Astrocyte of the cerebellum (primary cell): ENCODE data around the gene KCNC1.

Experiments
- DNase-seq: peaks from one replicate; pipeline ENCODE4 v3.0.0-alpha.2; 2011; ENCODE audit warnings: low read depth
- H3K4me3 ChIP-seq: 2 replicates; pipeline ENCODE4 v1.5.1; 2011; ENCODE audit warnings: mild to moderate bottlenecking, low read depth, low read length, moderate library complexity
- in situ Hi-C: cut with HindIII; loops from 2 replicates; pipeline ENCODE4 v1.10.0; 2017; ENCODE audit warnings: low sequenced_read_pairs
- TF ChIP-seq, protein P1 (sequence below): IDR thresholded peaks from 2 replicates; pipeline ENCODE4 v1.5.1; 2012; ENCODE audit warnings: low read length, low read depth, moderate library complexity, mild to moderate bottlenecking; ENCODE audit errors: missing control alignments

Gene KCNC1

DNA sequence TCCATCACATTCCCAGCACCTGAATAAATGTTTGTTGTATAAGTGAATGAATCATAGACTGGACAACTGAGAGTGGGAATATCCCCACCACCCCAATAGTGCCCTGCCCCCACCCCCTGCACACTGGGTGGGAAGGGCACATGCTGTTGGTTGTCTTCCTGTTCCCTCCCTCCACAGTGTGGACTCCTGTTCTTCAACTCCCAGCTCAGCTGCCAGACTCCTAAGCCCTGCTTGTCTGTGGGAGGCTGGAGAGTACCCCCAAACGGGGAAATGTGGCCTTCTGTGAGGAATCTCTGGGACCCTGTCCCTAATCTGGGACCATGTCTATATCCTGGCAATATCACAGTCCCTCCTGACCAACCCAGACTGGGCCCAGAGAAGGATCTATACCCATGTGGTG is 20.7 kb upstream of the KCNC1 start:
- no peak overlapping the region for H3K4me3 ChIP-seq
- TF ChIP-seq, protein P1, sequence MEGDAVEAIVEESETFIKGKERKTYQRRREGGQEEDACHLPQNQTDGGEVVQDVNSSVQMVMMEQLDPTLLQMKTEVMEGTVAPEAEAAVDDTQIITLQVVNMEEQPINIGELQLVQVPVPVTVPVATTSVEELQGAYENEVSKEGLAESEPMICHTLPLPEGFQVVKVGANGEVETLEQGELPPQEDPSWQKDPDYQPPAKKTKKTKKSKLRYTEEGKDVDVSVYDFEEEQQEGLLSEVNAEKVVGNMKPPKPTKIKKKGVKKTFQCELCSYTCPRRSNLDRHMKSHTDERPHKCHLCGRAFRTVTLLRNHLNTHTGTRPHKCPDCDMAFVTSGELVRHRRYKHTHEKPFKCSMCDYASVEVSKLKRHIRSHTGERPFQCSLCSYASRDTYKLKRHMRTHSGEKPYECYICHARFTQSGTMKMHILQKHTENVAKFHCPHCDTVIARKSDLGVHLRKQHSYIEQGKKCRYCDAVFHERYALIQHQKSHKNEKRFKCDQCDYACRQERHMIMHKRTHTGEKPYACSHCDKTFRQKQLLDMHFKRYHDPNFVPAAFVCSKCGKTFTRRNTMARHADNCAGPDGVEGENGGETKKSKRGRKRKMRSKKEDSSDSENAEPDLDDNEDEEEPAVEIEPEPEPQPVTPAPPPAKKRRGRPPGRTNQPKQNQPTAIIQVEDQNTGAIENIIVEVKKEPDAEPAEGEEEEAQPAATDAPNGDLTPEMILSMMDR, result no peak
- in situ Hi-C loops, result no loop called here
- no peak for DNase-seq

DNA sequence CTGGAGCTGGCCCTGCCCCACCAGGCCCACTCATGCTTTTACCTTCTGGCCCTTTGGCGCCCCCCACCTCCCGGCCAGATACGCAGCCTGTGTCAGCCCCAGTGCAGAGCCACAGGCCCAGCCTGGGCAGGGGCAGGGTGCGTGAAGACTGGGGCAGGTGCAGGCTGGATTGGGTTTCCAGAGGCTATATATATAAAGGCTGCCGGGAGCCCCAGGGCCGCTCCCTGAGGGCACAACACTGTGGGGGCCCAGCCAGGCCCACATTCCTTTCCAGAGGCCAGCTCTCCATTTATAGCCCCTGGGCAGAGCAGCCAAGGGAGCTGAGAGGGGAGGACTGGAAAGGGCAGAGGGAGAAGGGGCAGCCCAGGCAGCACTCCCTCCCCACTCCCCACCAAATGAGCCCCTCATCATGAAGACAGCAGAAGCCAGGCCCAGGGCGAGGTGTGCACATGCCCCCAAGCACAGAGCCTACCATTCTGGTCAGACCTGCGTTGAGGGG is 20.2 kb upstream of the KCNC1 start:
- TF ChIP-seq, protein P1, result no peak
- no peak overlapping the region for H3K4me3 ChIP-seq
- no peak for DNase-seq
- in situ Hi-C loops, result no loop called here

DNA sequence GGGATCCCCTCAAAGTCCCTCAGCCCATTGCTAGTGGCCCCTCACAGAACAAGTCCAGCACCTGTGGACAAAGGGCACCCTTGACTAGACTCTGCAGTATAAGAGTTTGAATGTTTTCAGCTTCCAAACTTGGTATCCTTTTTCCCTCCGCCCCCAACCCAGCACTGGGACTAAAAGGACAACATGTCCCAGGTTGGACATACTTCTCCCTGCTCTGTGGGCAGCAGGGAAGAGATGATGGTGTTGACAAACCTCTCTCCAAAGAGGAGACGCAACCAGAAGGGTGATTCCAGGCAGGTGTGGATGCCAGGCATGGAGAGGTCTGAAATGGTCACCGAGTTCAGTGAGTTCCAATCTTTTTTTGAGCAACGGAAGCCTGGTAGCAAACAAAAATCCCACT is 19.7 kb upstream of the KCNC1 start:
- TF ChIP-seq, protein P1, result no peak
- no peak overlapping the region for H3K4me3 ChIP-seq
- no peak for DNase-seq
- in situ Hi-C loops, result no loop called here

DNA sequence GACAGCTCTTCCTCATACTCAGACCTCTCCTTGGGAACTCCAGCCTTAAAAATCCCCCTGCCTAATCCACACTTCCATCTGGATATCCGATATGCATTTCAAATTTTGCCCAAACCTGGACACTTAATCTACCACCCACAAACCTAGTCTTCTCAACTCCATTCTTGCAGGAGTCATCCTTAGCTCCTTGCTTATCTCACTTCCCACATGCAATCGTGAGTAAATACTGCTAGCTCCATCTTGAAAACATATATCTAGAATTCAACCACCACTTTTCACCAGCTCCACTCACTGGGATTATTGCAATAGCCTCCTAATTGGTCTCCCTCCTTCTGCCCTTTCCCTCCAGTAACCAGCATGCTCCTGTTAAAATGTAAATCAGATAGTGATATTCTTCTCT is 17.8 kb upstream of the KCNC1 start:
- no peak for DNase-seq
- in situ Hi-C loops, result no loop called here
- H3K4me3 ChIP-seq, result no peak overlapping the region
- TF ChIP-seq, protein P1, result no peak

DNA sequence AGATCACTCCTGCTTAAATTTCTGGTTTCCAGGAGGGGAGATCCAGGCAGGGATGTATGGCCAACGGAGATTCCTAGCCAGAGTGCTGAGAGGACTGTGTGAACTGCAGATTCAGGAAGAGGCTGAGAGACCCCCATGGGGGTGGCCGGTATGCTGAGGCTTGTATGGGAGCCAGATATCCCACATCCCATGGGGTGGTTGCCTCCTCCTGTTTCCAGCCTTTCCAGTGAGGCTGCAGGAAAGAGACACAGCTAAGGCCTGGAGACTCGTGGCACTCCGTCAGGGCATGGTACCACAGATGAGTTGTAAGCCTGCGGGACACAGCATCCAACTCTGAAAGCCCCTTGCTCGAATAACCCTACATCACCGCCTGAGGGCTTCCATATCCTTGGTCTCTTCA is 16.6 kb upstream of the KCNC1 start:
- H3K4me3 ChIP-seq, result no peak overlapping the region
- DNase-seq, result no peak
- in situ Hi-C loops, result no loop called here
- TF ChIP-seq, protein P1, result no peak

DNA sequence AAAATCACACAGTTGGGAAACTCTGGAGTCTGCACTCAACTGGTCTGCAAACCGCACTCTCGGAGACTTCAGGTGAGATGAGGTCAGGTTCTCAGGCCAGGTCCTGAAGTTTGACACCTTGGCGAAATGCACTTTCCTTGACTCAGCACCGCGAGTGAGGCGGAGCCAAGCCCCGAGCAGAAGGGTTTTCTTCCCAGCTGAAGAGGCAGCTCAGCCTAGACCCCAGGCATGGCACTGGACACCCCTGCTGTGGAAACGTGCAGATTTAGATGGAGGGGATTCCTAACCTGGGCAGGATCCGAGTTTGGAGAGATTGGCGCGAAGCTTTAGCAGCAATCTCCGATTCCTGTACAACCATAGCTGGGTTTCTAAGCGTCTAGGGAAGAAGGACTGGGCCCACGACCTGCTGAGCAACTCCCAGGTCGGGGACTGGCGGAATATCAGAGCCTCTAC is 16.0 kb upstream of the KCNC1 start:
- no peak for DNase-seq
- no peak overlapping the region for H3K4me3 ChIP-seq
- TF ChIP-seq, protein P1, result no peak
- in situ Hi-C loops, result no loop called here
